Activated CD4-positive, alpha-beta T cell treated with anti-CD3 and anti-CD28 coated beads, Interleukin-2, amount 10 ng/mL, durations not matched to agents 7 days and 5 days (primary cell): ENCODE data around the gene CENPU. TPM values are rescaled to one million over a fixed set of nuclear protein-coding genes. Genes with fewer than 3 reads are reported as not detected.
A peak's percentile ranks its signal among the peaks of the same experiment; 100 is the strongest.

ENCODE experiments used
- CTCF ChIA-PET: fragments of 350-600 bp; sonication (Branson Sonifier 250); formaldehyde crosslinking; loops from one replicate; lab custom pipeline; 2021; ENCODE audit warnings: antibody characterized with exemption; lab: Charles Lee
- POLR2A ChIA-PET: fragments of 350-600 bp; sonication (Branson Sonifier 250); formaldehyde crosslinking; loops from one replicate; lab custom pipeline; 2021; ENCODE audit warnings: antibody characterized with exemption; lab: Charles Lee
- DNase-seq: peaks from one replicate; pipeline ENCODE4 v3.0.0-alpha.2; 2020
- H3K27ac Mint-ChIP-seq: one replicate; pipeline ENCODE4 v1.8.0; 2021; ENCODE audit warnings: mild to moderate bottlenecking, moderate library complexity, mixed read lengths
- H3K27me3 Mint-ChIP-seq: one replicate; pipeline ENCODE4 v1.8.0; 2021; ENCODE audit warnings: mixed read lengths
- H3K36me3 Mint-ChIP-seq: one replicate; pipeline ENCODE4 v1.8.0; 2021; ENCODE audit warnings: low read depth, mixed read lengths
- H3K4me1 Mint-ChIP-seq: one replicate; pipeline ENCODE4 v1.8.0; 2021; ENCODE audit warnings: mixed read lengths
- H3K4me3 Mint-ChIP-seq: one replicate; pipeline ENCODE4 v1.8.0; 2021; ENCODE audit warnings: mild to moderate bottlenecking, moderate library complexity, mixed read lengths
- H3K9me3 Mint-ChIP-seq: one replicate; pipeline ENCODE4 v1.8.0; 2021; ENCODE audit warnings: mixed read lengths
- total RNA-seq, 2 experiments: library from RNA; stranded (reverse); gene quantifications; one replicate each; pipeline ENCODE4 v1.2.3, GENCODE V29; 2021

The CENPU gene
- total RNA-seq, 2 experiments from 2014 or later, result 73.3 to 80.3 TPM

- CTCF ChIA-PET, result no interaction called here
Observed at GRCh38 chr4:184727430-184727829, 6.5 kb downstream of the CENPU start.

GRCh38 chr4:184722798-184723197 lies 11.1 kb downstream of the CENPU start:
- Mint-ChIP-seq H3K4me1 (peaks cover 42% of the 10 kb centered on the region), H3K4me3 (no peak overlapping the region), H3K27me3 (no peaks in the 10 kb centered on the region), H3K9me3 (peaks cover 6% of the 10 kb centered on the region), H3K27ac (no peak overlapping the region), H3K36me3 (peaks cover 79% of the 10 kb centered on the region)
- DNase-seq, result no peak
- ChIA-PET CTCF (interaction anchor here (0.6 to 1.4 kb wide), 10 partner anchors 10 to 460 kb away, joined by 3 to 5 read pairs (median 3); partner anchors contain the start of gene CENPU), POLR2A (no interaction called here)

More at GRCh38 chr4:184727430-184727829, 6.5 kb downstream of the CENPU start:
- Mint-ChIP-seq H3K4me1 (peaks cover 58% of the 10 kb centered on the region), H3K9me3 (no peaks in the 10 kb centered on the region), H3K27ac (no peak overlapping the region), H3K36me3 (peaks cover 66% of the 10 kb centered on the region), H3K4me3 (no peak overlapping the region), H3K27me3 (no peaks in the 10 kb centered on the region)
- no peak for DNase-seq
- POLR2A ChIA-PET, result no interaction called here

GRCh38 chr4:184721254-184721653 lies 12.6 kb downstream of the CENPU start:
- DNase-seq, result no peak
- ChIA-PET POLR2A (no interaction called here), CTCF (interaction anchor here (0.9 to 1.2 kb wide), 2 partner anchors 8 to 21 kb away, joined by 3 read pairs; no protein-coding TSS in a partner anchor)
- H3K4me1 Mint-ChIP-seq, result peaks cover 35% of the 10 kb centered on the region
- peaks cover 77% of the 10 kb centered on the region for H3K36me3 Mint-ChIP-seq
- H3K9me3 Mint-ChIP-seq, result peaks cover 6% of the 10 kb centered on the region
- H3K27ac Mint-ChIP-seq, result no peak overlapping the region
- no peak overlapping the region for H3K4me3 Mint-ChIP-seq
- H3K27me3 Mint-ChIP-seq, result no peaks in the 10 kb centered on the region

- H3K4me1 Mint-ChIP-seq, result peaks cover 28% of the 10 kb centered on the region
- ChIA-PET CTCF (interaction anchor here (0.9 to 1.3 kb wide), 3 partner anchors 11 to 25 kb away, joined by 3 to 4 read pairs (median 3); no protein-coding TSS in a partner anchor), POLR2A (no interaction called here)
- no peaks in the 10 kb centered on the region for H3K27me3 Mint-ChIP-seq
- peaks cover 73% of the 10 kb centered on the region for H3K36me3 Mint-ChIP-seq
- no peak overlapping the region for H3K4me3 Mint-ChIP-seq
- no peak for DNase-seq
- H3K27ac Mint-ChIP-seq, result no peak overlapping the region
- peaks cover 6% of the 10 kb centered on the region for H3K9me3 Mint-ChIP-seq
Observed at GRCh38 chr4:184719407-184719806, 14.5 kb downstream of the CENPU start.

DNA sequence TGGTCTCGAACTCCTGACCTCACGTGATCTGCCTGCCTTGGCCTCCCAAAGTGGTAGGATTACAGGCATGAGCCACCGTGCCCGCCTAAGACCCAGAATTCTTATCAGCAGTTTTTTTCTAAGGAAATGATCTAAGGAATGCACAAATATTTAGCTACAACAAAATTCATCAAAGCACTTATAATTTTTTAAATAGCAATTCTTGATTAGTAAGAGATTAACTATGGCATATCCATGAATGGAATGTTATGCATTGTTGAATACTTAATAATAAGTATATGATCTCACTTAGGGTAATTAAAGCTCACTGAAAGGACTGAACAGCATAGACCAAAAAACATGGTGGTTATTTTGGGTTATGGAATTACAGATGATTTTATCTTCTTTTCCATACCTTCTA lies 18.4 kb downstream of the CENPU start:
- Mint-ChIP-seq H3K27me3 (no peaks in the 10 kb centered on the region), H3K4me3 (no peak overlapping the region), H3K9me3 (no peaks in the 10 kb centered on the region), H3K36me3 (peaks cover 68% of the 10 kb centered on the region), H3K4me1 (peaks cover 10% of the 10 kb centered on the region), H3K27ac (no peak overlapping the region)
- DNase-seq, result no peak
- ChIA-PET POLR2A (no interaction called here), CTCF (interaction anchor here (1.5 kb wide), 1 partner anchor 451 kb away, joined by 3 read pairs; no protein-coding TSS in a partner anchor)

DNA sequence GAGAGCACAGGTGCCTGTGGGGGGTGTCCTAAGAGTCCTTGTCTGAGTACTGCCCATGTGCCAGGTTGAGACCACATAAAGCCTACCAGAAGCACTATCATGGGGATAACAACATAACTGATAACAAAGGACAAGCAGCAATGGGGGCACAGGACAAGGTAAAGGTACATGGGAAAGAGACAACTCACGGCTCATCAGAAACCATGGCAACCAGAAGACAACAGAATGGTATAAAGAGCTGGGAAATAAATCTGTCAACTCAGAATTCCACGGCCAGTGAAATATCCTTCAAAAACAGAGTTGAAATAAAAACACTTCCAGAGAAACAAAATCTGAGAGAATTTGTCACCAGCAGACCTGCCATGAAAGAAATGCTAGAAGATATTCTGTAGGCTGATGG lies 20.0 kb downstream of the CENPU start:
- CTCF ChIA-PET, result interaction anchor here (0.9 to 1.5 kb wide), 5 partner anchors 8 to 75 kb away, joined by 3 to 4 read pairs (median 3); no protein-coding TSS in a partner anchor
- no peak for DNase-seq
- peaks cover 5% of the 10 kb centered on the region for H3K4me1 Mint-ChIP-seq
- H3K4me3 Mint-ChIP-seq, result no peak overlapping the region
- peaks cover 69% of the 10 kb centered on the region for H3K36me3 Mint-ChIP-seq
- POLR2A ChIA-PET, result no interaction called here
- H3K27me3 Mint-ChIP-seq, result no peaks in the 10 kb centered on the region
- H3K9me3 Mint-ChIP-seq, result no peaks in the 10 kb centered on the region
- no peak overlapping the region for H3K27ac Mint-ChIP-seq

DNA sequence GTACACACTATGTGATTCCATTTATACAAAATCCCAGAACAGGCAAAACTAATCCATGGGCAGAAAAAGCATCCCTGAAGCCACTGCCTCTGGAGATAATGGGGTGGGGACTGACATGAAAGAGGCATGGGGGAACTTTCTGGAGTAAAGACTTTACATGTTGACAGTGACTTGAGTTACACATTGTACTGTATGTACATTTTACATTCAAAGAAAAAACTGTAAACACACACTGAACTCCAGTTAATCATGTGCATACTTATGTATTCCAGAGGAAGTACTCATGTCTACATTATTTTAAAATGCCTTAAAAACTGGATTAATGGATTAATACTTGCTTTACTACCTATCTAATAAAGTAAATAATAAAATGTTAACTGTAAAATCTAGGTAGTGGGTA lies 21.6 kb downstream of the CENPU start:
- Mint-ChIP-seq H3K4me3 (no peak overlapping the region), H3K9me3 (no peaks in the 10 kb centered on the region), H3K27me3 (no peaks in the 10 kb centered on the region), H3K36me3 (peaks cover 69% of the 10 kb centered on the region), H3K27ac (no peak overlapping the region), H3K4me1 (peaks cover 4% of the 10 kb centered on the region)
- ChIA-PET POLR2A (no interaction called here), CTCF (interaction anchor here (0.6 kb wide), 2 partner anchors 13 to 17 kb away, joined by 3 read pairs; no protein-coding TSS in a partner anchor)
- no peak for DNase-seq

GRCh38 chr4:184706453-184706852 lies 27.4 kb downstream of the CENPU start:
- POLR2A ChIA-PET, result no interaction called here
- Mint-ChIP-seq H3K4me3 (no peak overlapping the region), H3K27me3 (no peaks in the 10 kb centered on the region), H3K4me1 (peaks cover 20% of the 10 kb centered on the region), H3K36me3 (peaks cover 72% of the 10 kb centered on the region), H3K27ac (no peak overlapping the region), H3K9me3 (no peaks in the 10 kb centered on the region)
- CTCF ChIA-PET, result interaction anchor here (1.4 to 2.5 kb wide), 4 partner anchors 10 to 28 kb away, joined by 3 to 7 read pairs (median 4); partner anchors contain the start of gene CENPU
- no peak for DNase-seq

GRCh38 chr4:184705692-184706091 lies 28.2 kb downstream of the CENPU start:
- no peaks in the 10 kb centered on the region for H3K27me3 Mint-ChIP-seq
- ChIA-PET CTCF (no interaction called here), POLR2A (no interaction called here)
- H3K9me3 Mint-ChIP-seq, result no peaks in the 10 kb centered on the region
- H3K36me3 Mint-ChIP-seq, result peaks cover 73% of the 10 kb centered on the region
- peaks cover 20% of the 10 kb centered on the region for H3K4me1 Mint-ChIP-seq
- H3K4me3 Mint-ChIP-seq, result peak overlapping the region; percentile 0
- no peak overlapping the region for H3K27ac Mint-ChIP-seq
- DNase-seq, result peak; percentile 9

DNA sequence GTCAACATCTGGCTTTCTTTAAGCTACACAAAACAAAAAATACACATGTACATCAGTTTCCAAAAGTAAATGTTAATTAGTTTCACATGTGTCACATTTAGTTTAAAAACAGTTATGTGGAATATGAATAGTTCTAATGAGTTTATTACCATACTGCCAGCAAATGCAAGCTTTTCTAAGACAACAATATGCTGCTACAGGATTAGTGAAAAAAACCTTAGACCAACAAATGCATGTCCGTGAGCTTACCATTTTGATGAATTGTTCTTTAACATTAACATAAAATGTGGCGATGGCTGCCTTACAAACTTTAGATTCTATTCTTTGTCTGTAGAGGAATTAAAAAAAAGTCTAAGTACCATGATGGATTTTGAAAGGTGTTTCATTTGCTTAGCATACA lies 31.8 kb downstream of the CENPU start:
- Mint-ChIP-seq H3K27me3 (no peaks in the 10 kb centered on the region), H3K9me3 (no peaks in the 10 kb centered on the region), H3K27ac (no peak overlapping the region), H3K4me3 (no peak overlapping the region), H3K36me3 (peaks cover 57% of the 10 kb centered on the region), H3K4me1 (peaks cover 15% of the 10 kb centered on the region)
- POLR2A ChIA-PET, result no interaction called here
- no peak for DNase-seq
- CTCF ChIA-PET, result interaction anchor here (0.9 to 1.8 kb wide), 2 partner anchors 8 to 32 kb away, joined by 3 to 5 read pairs; partner anchors contain the start of gene CENPU

GRCh38 chr4:184699941-184700340 lies 34.0 kb downstream of the CENPU start:
- ChIA-PET POLR2A (no interaction called here), CTCF (interaction anchor here (1.0 to 1.8 kb wide), 3 partner anchors 9 to 63 kb away, joined by 3 to 5 read pairs (median 4); no protein-coding TSS in a partner anchor)
- peaks cover 50% of the 10 kb centered on the region for H3K36me3 Mint-ChIP-seq
- peaks cover 4% of the 10 kb centered on the region for H3K4me1 Mint-ChIP-seq
- H3K27me3 Mint-ChIP-seq, result no peaks in the 10 kb centered on the region
- DNase-seq, result no peak
- H3K4me3 Mint-ChIP-seq, result no peak overlapping the region
- no peak overlapping the region for H3K27ac Mint-ChIP-seq
- H3K9me3 Mint-ChIP-seq, result no peaks in the 10 kb centered on the region

DNA sequence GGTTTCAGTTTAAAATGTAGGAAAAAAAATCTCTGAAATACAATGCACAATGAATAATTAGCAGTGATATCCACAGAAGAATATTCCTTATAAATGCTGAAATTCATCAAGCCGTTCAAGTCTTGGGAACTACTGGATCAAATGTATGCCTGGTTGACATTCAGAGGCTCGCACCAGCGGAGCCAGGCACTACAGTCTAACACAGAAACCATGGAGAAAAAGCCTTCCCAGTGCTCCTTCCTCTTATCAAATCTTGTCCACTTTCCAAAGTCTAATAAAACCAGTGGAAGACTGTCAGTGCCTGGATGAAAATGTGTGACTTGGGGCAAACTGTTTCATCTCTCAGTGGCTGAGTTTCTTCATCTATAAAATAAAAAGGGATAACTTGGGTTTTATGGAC lies 35.9 kb downstream of the CENPU start:
- Mint-ChIP-seq H3K27ac (no peak overlapping the region), H3K9me3 (no peaks in the 10 kb centered on the region), H3K27me3 (no peaks in the 10 kb centered on the region), H3K36me3 (peaks cover 50% of the 10 kb centered on the region), H3K4me1 (peaks cover 4% of the 10 kb centered on the region), H3K4me3 (no peak overlapping the region)
- ChIA-PET CTCF (no interaction called here), POLR2A (no interaction called here)
- DNase-seq, result no peak

GRCh38 chr4:184695178-184695896 lies 38.6 kb downstream of the CENPU start:
- Mint-ChIP-seq H3K27me3 (no peaks in the 10 kb centered on the region), H3K27ac (peak overlapping the region; percentile 76), H3K9me3 (no peaks in the 10 kb centered on the region), H3K36me3 (peaks cover 47% of the 10 kb centered on the region), H3K4me3 (no peak overlapping the region), H3K4me1 (peaks cover 4% of the 10 kb centered on the region)
- POLR2A ChIA-PET, result no interaction called here
- CTCF ChIA-PET, result interaction anchor here (0.6 to 2.2 kb wide), 7 partner anchors 12 to 44 kb away, joined by 3 to 7 read pairs (median 3); no protein-coding TSS in a partner anchor
- no peak for DNase-seq
